HG03457 (cell line): ENCODE results near the gene CDK10.

Source experiments
- ATAC-seq: cut with Tn5 transposase; IDR thresholded peaks from one replicate; pipeline ENCODE4 v1.9.1; 2021; ENCODE audit warnings: moderate number of reproducible peaks; ENCODE audit not compliant: unreplicated experiment

Gene CDK10

DNA sequence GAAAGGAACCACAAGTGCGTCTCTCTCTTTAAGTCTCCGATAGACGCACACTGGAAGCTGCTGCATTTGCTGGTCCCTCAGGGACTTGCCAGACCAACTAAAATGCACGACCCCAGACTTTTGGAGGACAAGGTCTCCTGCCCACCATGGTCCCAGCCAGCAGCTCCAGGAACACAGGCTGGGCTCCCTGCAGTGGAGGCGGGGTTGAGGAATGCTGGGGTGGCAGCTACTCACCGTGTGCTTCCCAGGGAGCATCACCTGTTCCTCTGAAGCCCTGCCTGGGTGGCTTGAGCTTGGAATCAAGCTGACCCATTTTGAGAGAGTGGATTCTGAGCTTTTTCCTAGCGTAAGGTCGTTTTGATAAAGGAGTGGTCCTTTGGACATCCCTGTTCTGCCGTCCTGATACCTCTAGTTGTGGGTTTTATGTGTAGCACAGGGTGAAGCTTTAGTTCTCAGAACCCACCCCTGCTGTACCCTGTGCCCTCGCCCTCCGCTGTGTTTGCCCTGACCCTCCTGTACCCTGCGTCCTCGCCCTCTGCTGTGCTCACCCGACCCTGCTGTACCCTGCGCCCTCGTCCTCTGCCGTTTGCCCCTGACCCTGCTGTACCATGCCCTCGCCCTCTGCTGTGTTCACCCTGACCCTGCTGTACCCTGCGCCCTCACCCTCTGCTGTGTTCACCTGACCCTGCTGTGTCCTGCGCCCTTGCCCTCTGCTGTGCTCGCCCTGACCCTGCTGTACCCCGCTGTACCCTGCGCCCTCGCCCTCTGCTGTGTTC is 45.8 kb downstream of the CDK10 start:
- ATAC-seq: no peak

GRCh38 chr16:89732918-89733242 is 46.4 kb downstream of the CDK10 start:
- no peak for ATAC-seq

GRCh38 chr16:89733322-89733721 is 46.8 kb downstream of the CDK10 start:
- no peak for ATAC-seq

DNA sequence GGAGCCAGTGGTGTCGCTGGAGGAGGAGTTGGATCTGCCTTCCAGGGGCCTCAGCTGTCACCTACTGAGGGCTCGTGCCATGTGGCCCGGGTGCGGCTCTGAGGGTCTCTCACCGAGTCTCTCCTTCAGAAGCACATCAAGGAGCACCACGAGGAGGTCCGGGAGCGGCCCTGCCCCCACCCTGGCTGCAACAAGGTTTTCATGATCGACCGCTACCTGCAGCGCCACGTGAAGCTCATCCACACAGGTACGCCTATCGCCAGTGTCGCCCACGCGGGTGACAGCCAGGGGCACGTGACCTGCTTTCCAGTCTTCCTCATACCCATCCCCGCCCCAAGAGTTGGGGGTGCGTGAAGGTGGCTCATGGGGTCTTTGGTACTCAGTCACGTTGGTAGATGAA is 47.3 kb downstream of the CDK10 start:
- no peak for ATAC-seq

DNA sequence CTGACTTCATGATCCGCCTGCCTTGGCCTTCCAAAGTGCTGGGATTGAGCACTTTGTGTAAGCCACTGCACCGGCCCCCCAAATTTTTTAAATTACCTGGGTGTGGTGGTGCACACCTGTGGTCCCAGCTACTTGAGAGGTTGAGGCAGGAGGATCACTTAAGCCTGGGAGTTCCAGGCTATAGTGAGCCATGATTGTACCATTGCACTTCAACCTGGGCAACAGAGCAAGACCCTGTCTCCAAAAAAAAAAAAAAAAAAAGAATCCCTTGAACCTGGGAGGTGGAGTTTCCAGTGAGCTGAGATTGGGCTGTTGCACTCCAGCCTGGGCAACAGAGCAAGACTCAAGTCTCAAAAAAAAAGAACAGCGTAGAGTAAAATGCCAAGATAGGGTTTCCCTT is 50.1 kb downstream of the CDK10 start:
- no peak for ATAC-seq

GRCh38 chr16:89737341-89738071 is 51.0 kb downstream of the CDK10 start:
- no peak for ATAC-seq

DNA sequence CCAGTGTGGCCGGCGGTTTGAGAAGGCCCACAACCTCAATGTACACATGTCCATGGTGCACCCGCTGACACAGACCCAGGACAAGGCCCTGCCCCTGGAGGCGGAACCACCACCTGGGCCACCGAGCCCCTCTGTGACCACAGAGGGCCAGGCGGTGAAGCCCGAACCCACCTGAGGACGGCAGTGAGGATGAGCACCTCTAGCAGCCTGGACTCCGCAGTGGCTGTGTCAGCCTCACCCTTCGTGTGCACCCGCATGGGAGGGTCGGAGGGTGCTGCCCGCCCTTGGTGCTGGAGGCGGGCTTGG is 51.5 kb downstream of the CDK10 start:
- ATAC-seq: no peak

DNA sequence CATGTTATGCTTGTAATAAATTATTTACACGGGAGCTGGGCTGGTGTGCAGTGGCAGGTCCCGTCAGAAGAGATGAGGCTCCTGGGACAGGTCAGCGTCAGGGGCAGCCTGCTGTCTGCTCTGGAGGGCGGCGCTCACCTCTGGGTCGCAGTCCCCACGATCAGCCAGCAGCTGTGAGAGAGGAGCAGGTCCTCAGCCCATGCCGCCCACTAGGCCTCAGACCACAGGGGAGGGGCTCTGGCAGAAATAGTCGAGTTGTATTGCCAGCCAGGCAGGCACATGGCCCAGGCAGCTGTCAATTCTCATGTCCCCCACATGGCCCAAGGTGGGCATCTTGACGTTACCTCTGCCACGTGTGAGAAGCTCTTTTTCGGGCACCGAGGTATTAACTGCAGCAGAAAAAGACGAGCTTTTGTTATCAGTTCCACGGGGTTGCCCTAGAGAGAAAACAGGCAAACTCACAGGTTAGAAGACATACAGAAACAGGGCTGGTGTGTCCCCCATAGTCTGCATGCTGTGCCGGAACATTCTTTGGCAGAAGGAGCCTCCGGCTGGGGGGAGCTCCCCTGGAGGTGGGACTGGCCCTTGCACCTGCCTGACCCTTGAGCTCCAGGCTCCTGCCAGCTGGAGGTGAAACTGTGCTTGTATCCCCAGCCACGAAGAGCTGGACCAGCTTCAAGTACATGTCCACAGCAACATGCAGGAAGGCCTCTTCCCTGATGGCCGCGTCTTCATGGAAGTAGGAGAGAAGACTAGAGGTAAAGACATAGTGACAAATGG is 52.2 kb downstream of the CDK10 start:
- no peak for ATAC-seq

GRCh38 chr16:89739383-89739782 is 52.9 kb downstream of the CDK10 start:
- ATAC-seq: no peak

DNA sequence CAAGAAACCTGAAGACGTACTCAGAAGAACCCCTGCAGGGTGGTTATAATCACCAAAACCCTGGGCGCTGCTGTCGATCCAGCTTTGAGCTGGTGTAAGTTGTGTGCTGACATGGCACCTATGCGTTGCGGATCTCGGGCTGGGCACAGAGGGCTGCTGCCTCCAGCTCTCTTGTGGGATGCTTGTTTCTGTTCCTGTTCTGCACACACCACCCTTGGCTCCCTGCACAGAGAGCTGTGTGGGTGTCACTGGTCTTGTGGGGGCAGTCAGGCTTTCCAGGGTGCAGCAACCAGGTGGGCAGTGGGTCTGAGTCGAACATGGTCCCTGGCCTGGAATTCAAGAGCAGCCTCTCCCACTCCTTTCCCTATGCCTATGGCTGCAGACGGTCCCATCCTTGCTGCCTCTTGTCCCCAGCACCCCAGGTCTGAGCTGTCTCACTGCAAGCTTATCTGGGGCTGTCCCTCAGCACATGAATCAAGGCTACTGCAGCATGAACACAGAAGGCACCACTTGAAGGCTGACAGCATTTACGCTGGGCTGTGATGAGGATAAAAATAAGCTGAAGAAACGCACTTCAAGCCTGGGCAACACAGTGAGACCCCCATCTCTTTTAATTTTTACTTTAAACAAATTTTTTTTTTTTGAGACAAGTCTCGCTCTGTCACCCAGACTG is 55.0 kb downstream of the CDK10 start:
- no peak for ATAC-seq

GRCh38 chr16:89742948-89743347 is 56.5 kb downstream of the CDK10 start:
- ATAC-seq: no peak

GRCh38 chr16:89744813-89745212 is 58.3 kb downstream of the CDK10 start:
- no peak for ATAC-seq
